GM23338 (cell line): ENCODE data around the gene TLE3. TPM values are rescaled to one million over a fixed set of nuclear protein-coding genes. Genes with fewer than 3 reads are reported as not detected.

Experiments used
- ATAC-seq: fragments of 200-7000 bp; cut with Tn5 transposase; 3 replicates; pipeline ENCODE4 v1.9.1; 2020
- DNase-seq: peaks from one replicate; pipeline ENCODE4 v3.0.0-alpha.2; 2015; ENCODE audit warnings: low spot score
- H2AFZ ChIP-seq: fragments of 200-600 bp; sonication (generic); 2 replicates; pipeline ENCODE4 v1.8.0; 2016; ENCODE audit warnings: antibody characterized with exemption, mild to moderate bottlenecking, moderate library complexity
- H3F3A ChIP-seq: fragments of 200-600 bp; sonication (generic); replicated peaks from 2 replicates; pipeline ENCODE4 v1.8.0; 2017; ENCODE audit warnings: antibody characterized with exemption, mixed run types, low read depth
- H3K27ac ChIP-seq: fragments of 200-600 bp; sonication (generic); 2 replicates; pipeline ENCODE4 v1.6.1; 2016; ENCODE audit warnings: low read depth
- H3K27me3 ChIP-seq: fragments of 200-600 bp; sonication (generic); 2 replicates; pipeline ENCODE4 v1.8.0; 2016; ENCODE audit warnings: mild to moderate bottlenecking, mixed run types, moderate library complexity; ENCODE audit not compliant: insufficient read depth
- H3K36me3 ChIP-seq: fragments of 200-600 bp; sonication (generic); 2 replicates; pipeline ENCODE4 v1.8.0; 2016; ENCODE audit warnings: mild to moderate bottlenecking; ENCODE audit not compliant: insufficient read depth
- H3K4me1 ChIP-seq: fragments of 200-600 bp; sonication (generic); 2 replicates; pipeline ENCODE4 v1.8.0; 2016; ENCODE audit warnings: mild to moderate bottlenecking, moderate library complexity; ENCODE audit not compliant: insufficient read depth
- H3K4me2 ChIP-seq: fragments of 200-600 bp; sonication (generic); 2 replicates; pipeline ENCODE4 v1.7.1; 2017; ENCODE audit warnings: mixed run types
- H3K4me3 ChIP-seq: fragments of 200-600 bp; sonication (generic); 2 replicates; pipeline ENCODE4 v1.6.1; 2016; ENCODE audit warnings: mixed run types
- H3K79me2 ChIP-seq: fragments of 200-600 bp; sonication (generic); replicated peaks from 2 replicates; pipeline ENCODE4 v1.8.0; 2017; ENCODE audit warnings: mild to moderate bottlenecking; ENCODE audit not compliant: insufficient read depth
- H3K9me2 ChIP-seq: fragments of 200-600 bp; sonication (generic); 2 replicates; pipeline ENCODE4 v1.8.0; 2017; ENCODE audit not compliant: insufficient read depth
- H4K20me1 ChIP-seq: fragments of 200-600 bp; sonication (generic); replicated peaks from 2 replicates; pipeline ENCODE4 v1.8.0; 2017; ENCODE audit warnings: mild to moderate bottlenecking; ENCODE audit not compliant: insufficient read depth
- H3K27ac Mint-ChIP-seq: 2 replicates; pipeline ENCODE4 v1.8.0; 2020; ENCODE audit warnings: inconsistent platforms, mild to moderate bottlenecking, moderate library complexity, mixed read lengths
- H3K27me3 Mint-ChIP-seq: 3 replicates; pipeline ENCODE4 v1.8.0; 2022; ENCODE audit warnings: low read depth, mild to moderate bottlenecking, moderate library complexity, mixed read lengths, inconsistent platforms; ENCODE audit not compliant: insufficient read depth, poor library complexity
- H3K36me3 Mint-ChIP-seq: 3 replicates; pipeline ENCODE4 v1.8.0; 2021; ENCODE audit warnings: low read depth, mild to moderate bottlenecking, inconsistent platforms, moderate library complexity, mixed read lengths
- H3K4me1 Mint-ChIP-seq: 3 replicates; pipeline ENCODE4 v1.8.0; 2020; ENCODE audit warnings: mild to moderate bottlenecking, inconsistent platforms, mixed read lengths
- H3K4me3 Mint-ChIP-seq: 3 replicates; pipeline ENCODE4 v1.8.0; 2021; ENCODE audit warnings: moderate library complexity, mild to moderate bottlenecking, inconsistent platforms, mixed read lengths
- H3K9me3 Mint-ChIP-seq: 3 replicates; pipeline ENCODE4 v1.8.0; 2020; ENCODE audit warnings: moderate library complexity, mild to moderate bottlenecking, inconsistent platforms, mixed read lengths
- CREB1 ChIP-seq: fragments of 250-450 bp; sonication (Bioruptor Pico); IDR thresholded peaks from 2 replicates; pipeline ENCODE4 v1.5.0; 2020; ENCODE audit warnings: low read depth, mild to moderate bottlenecking, moderate library complexity
- EZH2 ChIP-seq: fragments of 200-600 bp; sonication (generic); IDR thresholded peaks from one replicate; pipeline ENCODE4 v1.8.0; 2017; ENCODE audit warnings: antibody characterized with exemption, mild to moderate bottlenecking, low read depth; ENCODE audit not compliant: unreplicated experiment
- EZH2phosphoT487 ChIP-seq: fragments of 200-600 bp; sonication (generic); IDR thresholded peaks from one replicate; pipeline ENCODE4 v1.8.1; 2018; ENCODE audit warnings: antibody characterized with exemption; ENCODE audit not compliant: unreplicated experiment
- JUNB ChIP-seq: IDR thresholded peaks from one replicate; pipeline ENCODE4 v1.6.1; 2016; ENCODE audit warnings: antibody characterized with exemption; ENCODE audit not compliant: unreplicated experiment
- NANOG ChIP-seq: IDR thresholded peaks from 2 replicates; pipeline ENCODE4 v1.6.1; 2016; ENCODE audit warnings: antibody characterized with exemption, borderline replicate concordance
- POLR2AphosphoS5 ChIP-seq: IDR thresholded peaks from 2 replicates; pipeline ENCODE4 v1.6.1; 2016; ENCODE audit warnings: antibody characterized with exemption, low read depth
- ZNF114 ChIP-seq: fragments of 250-450 bp; sonication (Bioruptor Pico); IDR thresholded peaks from 2 replicates; pipeline ENCODE4 v1.5.0; 2020; ENCODE audit warnings: mild to moderate bottlenecking, moderate library complexity
- ZNF331 ChIP-seq: fragments of 250-450 bp; sonication (Bioruptor Pico); IDR thresholded peaks from 2 replicates; pipeline ENCODE4 v1.5.0; 2020; ENCODE audit warnings: low read depth, mild to moderate bottlenecking, moderate library complexity
- polyA plus RNA-seq: library from polyadenylated mRNA; unstranded; fragments of >200 nt; fragmentation: Nextera tagmentation; extraction: Ambion mirVana; gene quantifications from 2 replicates; pipeline ENCODE4 v1.2.1, GENCODE V29; 2016
- total RNA-seq: library from RNA; depleted of rRNA; stranded (reverse); fragments of >200 nt; shearing (Covaris generic); gene quantifications from 2 replicates; pipeline ENCODE4 v1.2.3, GENCODE V29; 2014
- TF ChIP-seq, protein P1 (sequence below), 2 experiments: fragments of 200-600 bp in 1 of 2; sonication (generic) in 1 of 2; conservative IDR thresholded peaks; 2 replicates each; pipeline versions ENCODE4 v1.5.1 to v1.6.1; 2016 to 2017; ENCODE audit warnings: antibody characterized with exemption in 2 of 2, low read depth in 2 of 2, mild to moderate bottlenecking in 2 of 2, moderate library complexity in 1 of 2
- TF ChIP-seq, protein P2 (sequence below): fragments of 250-450 bp; sonication (Bioruptor Pico); IDR thresholded peaks from 2 replicates; pipeline ENCODE4 v1.5.0; 2020; ENCODE audit warnings: mild to moderate bottlenecking, moderate library complexity
- TF ChIP-seq, protein P3 (sequence below): IDR thresholded peaks from 2 replicates; pipeline ENCODE4 v1.6.1; 2016; ENCODE audit warnings: antibody characterized with exemption
- TF ChIP-seq, protein P4 (sequence below): IDR thresholded peaks from one replicate; pipeline ENCODE4 v1.6.1; 2018; ENCODE audit warnings: antibody characterized with exemption; ENCODE audit not compliant: unreplicated experiment

The TLE3 gene
- total and polyA plus RNA-seq, 2 experiments from 2014 or later, result 10.4 to 79.5 TPM

DNA sequence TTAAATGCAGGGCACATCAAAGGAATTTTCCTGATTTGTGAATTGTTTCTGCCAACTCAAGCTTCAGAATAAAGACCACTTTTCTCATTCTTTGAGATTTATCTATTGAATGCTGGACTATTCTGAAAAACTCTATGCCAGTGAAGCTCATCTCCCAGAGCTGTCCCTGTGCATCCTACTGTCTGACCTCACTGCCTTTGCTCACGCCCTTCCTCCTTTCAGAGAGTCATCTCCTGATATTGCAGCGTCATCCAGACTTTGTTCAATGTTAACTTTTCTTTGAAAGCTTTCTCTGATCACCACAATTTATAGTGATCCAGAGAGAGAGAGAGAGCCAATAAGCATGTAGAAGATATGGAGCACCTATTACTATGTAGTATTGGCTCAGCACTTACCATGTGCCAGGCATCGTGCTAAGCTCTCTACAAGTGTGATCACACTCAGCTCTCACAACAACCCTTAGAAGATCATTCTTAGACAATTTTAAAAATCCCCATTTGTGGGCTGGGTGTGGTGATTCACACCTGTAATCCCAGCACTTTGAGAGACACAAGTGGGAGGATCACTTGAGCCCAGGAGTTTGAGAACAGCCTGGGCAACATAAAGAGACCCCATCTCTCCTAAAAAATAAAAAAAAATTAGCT is 30.2 kb upstream of the TLE3 start:
- Histone ChIP-seq H2AFZ (no peak overlapping the region), H3K36me3 (no peaks in the 10 kb centered on the region), H3K27ac (no peak overlapping the region), H3K27me3 (no peaks in the 10 kb centered on the region), H3K4me1 (no peaks in the 10 kb centered on the region), H3K9me2 (no peaks in the 10 kb centered on the region), H3K79me2 (no peaks in the 10 kb centered on the region), H3K4me2 (no peak overlapping the region), H3F3A (no peaks in the 10 kb centered on the region), H3K4me3 (no peak overlapping the region), H4K20me1 (no peaks in the 10 kb centered on the region)
- ATAC-seq, result no peak
- Mint-ChIP-seq H3K4me1 (no peaks in the 10 kb centered on the region), H3K27ac (no peak overlapping the region), H3K9me3 (no peaks in the 10 kb centered on the region), H3K36me3 (no peaks in the 10 kb centered on the region), H3K4me3 (no peak overlapping the region), H3K27me3 (peaks cover 6% of the 10 kb centered on the region)
- TF ChIP-seq POLR2AphosphoS5 (no peak), ZNF114 (CRISPR knock-in tag) (no peak), JUNB (no peak), ZNF331 (CRISPR knock-in tag) (no peak), NANOG (no peak), CREB1 (CRISPR knock-in tag) (no peak), EZH2phosphoT487 (no peak), EZH2 (no peak)
- TF ChIP-seq, protein P1, sequence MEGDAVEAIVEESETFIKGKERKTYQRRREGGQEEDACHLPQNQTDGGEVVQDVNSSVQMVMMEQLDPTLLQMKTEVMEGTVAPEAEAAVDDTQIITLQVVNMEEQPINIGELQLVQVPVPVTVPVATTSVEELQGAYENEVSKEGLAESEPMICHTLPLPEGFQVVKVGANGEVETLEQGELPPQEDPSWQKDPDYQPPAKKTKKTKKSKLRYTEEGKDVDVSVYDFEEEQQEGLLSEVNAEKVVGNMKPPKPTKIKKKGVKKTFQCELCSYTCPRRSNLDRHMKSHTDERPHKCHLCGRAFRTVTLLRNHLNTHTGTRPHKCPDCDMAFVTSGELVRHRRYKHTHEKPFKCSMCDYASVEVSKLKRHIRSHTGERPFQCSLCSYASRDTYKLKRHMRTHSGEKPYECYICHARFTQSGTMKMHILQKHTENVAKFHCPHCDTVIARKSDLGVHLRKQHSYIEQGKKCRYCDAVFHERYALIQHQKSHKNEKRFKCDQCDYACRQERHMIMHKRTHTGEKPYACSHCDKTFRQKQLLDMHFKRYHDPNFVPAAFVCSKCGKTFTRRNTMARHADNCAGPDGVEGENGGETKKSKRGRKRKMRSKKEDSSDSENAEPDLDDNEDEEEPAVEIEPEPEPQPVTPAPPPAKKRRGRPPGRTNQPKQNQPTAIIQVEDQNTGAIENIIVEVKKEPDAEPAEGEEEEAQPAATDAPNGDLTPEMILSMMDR (conservative IDR thresholded peaks at IDR 0.05; ENCODE audit: low read depth in 2 of 2), result no peak
- TF ChIP-seq, protein P2, sequence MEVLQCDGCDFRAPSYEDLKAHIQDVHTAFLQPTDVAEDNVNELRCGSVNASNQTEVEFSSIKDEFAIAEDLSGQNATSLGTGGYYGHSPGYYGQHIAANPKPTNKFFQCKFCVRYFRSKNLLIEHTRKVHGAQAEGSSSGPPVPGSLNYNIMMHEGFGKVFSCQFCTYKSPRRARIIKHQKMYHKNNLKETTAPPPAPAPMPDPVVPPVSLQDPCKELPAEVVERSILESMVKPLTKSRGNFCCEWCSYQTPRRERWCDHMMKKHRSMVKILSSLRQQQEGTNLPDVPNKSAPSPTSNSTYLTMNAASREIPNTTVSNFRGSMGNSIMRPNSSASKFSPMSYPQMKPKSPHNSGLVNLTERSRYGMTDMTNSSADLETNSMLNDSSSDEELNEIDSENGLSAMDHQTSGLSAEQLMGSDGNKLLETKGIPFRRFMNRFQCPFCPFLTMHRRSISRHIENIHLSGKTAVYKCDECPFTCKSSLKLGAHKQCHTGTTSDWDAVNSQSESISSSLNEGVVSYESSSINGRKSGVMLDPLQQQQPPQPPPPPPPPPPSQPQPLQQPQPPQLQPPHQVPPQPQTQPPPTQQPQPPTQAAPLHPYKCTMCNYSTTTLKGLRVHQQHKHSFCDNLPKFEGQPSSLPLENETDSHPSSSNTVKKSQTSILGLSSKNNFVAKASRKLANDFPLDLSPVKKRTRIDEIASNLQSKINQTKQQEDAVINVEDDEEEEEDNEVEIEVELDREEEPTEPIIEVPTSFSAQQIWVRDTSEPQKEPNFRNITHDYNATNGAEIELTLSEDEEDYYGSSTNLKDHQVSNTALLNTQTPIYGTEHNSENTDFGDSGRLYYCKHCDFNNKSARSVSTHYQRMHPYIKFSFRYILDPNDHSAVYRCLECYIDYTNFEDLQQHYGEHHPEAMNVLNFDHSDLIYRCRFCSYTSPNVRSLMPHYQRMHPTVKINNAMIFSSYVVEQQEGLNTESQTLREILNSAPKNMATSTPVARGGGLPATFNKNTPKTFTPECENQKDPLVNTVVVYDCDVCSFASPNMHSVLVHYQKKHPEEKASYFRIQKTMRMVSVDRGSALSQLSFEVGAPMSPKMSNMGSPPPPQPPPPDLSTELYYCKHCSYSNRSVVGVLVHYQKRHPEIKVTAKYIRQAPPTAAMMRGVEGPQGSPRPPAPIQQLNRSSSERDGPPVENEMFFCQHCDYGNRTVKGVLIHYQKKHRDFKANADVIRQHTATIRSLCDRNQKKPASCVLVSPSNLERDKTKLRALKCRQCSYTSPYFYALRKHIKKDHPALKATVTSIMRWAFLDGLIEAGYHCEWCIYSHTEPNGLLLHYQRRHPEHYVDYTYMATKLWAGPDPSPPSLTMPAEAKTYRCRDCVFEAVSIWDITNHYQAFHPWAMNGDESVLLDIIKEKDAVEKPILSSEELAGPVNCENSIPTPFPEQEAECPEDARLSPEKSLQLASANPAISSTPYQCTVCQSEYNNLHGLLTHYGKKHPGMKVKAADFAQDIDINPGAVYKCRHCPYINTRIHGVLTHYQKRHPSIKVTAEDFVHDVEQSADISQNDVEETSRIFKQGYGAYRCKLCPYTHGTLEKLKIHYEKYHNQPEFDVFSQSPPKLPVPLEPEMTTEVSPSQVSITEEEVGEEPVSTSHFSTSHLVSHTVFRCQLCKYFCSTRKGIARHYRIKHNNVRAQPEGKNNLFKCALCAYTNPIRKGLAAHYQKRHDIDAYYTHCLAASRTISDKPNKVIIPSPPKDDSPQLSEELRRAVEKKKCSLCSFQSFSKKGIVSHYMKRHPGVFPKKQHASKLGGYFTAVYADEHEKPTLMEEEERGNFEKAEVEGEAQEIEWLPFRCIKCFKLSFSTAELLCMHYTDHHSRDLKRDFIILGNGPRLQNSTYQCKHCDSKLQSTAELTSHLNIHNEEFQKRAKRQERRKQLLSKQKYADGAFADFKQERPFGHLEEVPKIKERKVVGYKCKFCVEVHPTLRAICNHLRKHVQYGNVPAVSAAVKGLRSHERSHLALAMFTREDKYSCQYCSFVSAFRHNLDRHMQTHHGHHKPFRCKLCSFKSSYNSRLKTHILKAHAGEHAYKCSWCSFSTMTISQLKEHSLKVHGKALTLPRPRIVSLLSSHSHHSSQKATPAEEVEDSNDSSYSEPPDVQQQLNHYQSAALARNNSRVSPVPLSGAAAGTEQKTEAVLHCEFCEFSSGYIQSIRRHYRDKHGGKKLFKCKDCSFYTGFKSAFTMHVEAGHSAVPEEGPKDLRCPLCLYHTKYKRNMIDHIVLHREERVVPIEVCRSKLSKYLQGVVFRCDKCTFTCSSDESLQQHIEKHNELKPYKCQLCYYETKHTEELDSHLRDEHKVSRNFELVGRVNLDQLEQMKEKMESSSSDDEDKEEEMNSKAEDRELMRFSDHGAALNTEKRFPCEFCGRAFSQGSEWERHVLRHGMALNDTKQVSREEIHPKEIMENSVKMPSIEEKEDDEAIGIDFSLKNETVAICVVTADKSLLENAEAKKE (CRISPR knock-in tag), result no peak
- TF ChIP-seq, protein P3, sequence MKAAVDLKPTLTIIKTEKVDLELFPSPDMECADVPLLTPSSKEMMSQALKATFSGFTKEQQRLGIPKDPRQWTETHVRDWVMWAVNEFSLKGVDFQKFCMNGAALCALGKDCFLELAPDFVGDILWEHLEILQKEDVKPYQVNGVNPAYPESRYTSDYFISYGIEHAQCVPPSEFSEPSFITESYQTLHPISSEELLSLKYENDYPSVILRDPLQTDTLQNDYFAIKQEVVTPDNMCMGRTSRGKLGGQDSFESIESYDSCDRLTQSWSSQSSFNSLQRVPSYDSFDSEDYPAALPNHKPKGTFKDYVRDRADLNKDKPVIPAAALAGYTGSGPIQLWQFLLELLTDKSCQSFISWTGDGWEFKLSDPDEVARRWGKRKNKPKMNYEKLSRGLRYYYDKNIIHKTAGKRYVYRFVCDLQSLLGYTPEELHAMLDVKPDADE, result no peak
- TF ChIP-seq, protein P4, sequence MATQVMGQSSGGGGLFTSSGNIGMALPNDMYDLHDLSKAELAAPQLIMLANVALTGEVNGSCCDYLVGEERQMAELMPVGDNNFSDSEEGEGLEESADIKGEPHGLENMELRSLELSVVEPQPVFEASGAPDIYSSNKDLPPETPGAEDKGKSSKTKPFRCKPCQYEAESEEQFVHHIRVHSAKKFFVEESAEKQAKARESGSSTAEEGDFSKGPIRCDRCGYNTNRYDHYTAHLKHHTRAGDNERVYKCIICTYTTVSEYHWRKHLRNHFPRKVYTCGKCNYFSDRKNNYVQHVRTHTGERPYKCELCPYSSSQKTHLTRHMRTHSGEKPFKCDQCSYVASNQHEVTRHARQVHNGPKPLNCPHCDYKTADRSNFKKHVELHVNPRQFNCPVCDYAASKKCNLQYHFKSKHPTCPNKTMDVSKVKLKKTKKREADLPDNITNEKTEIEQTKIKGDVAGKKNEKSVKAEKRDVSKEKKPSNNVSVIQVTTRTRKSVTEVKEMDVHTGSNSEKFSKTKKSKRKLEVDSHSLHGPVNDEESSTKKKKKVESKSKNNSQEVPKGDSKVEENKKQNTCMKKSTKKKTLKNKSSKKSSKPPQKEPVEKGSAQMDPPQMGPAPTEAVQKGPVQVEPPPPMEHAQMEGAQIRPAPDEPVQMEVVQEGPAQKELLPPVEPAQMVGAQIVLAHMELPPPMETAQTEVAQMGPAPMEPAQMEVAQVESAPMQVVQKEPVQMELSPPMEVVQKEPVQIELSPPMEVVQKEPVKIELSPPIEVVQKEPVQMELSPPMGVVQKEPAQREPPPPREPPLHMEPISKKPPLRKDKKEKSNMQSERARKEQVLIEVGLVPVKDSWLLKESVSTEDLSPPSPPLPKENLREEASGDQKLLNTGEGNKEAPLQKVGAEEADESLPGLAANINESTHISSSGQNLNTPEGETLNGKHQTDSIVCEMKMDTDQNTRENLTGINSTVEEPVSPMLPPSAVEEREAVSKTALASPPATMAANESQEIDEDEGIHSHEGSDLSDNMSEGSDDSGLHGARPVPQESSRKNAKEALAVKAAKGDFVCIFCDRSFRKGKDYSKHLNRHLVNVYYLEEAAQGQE, result no peak
- DNase-seq, result no peak
